ENCODE results near the gene GALNT16.

DNA sequence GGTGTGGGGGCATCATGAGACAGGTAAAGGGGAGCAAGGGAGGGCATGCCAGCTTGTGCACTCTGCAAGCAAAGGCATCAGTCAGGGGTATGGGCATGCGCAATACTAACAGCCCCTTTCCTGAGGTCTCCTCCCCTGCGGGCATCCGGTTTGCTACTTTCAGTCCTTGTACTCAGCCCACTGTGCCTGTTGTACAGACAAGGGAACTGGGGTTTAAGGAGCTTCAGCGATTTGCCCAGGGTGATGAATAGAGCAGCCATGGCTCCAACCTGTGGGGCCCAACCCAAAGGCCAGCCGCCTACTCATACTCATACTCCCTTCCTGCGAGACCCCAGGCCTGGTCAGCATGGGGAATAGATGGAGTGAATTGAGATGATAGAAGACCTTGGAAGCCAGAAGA lies 66.7 kb downstream of the GALNT16 start:
- TF ChIP-seq EZH2 (IDR thresholded peaks at IDR 0.05) (no peak), POLR2AphosphoS5 (IDR thresholded peaks at IDR 0.05; ENCODE audit: borderline replicate concordance, low read depth, low read length) (no peak), FOXP2 (optimal IDR thresholded peaks at IDR 0.05; ENCODE audit: control extremely low read depth, extremely low read length, insufficient read depth) (no peak)

Data from SK-N-MC (cell line).